Measurements from ENCODE around the gene SEMA3B.

GRCh38 chr3:50300681-50301254 lies 31.8 kb downstream of the SEMA3B start:
- TF ChIP-seq ZBTB21 (tag by site-specific recombination; IDR thresholded peaks at IDR 0.05) (no peak), ZNF274 (IDR thresholded peaks at IDR 0.05; ENCODE audit: low read length) (no peak), ZNF274 (tag by site-specific recombination; IDR thresholded peaks at IDR 0.05; ENCODE audit: borderline replicate concordance) (no peak), ZNF10 (tag by site-specific recombination; IDR thresholded peaks at IDR 0.05) (no peak), ZNF174 (tag by site-specific recombination; IDR thresholded peaks at IDR 0.05) (no peak)
- TF ChIP-seq, protein P1, sequence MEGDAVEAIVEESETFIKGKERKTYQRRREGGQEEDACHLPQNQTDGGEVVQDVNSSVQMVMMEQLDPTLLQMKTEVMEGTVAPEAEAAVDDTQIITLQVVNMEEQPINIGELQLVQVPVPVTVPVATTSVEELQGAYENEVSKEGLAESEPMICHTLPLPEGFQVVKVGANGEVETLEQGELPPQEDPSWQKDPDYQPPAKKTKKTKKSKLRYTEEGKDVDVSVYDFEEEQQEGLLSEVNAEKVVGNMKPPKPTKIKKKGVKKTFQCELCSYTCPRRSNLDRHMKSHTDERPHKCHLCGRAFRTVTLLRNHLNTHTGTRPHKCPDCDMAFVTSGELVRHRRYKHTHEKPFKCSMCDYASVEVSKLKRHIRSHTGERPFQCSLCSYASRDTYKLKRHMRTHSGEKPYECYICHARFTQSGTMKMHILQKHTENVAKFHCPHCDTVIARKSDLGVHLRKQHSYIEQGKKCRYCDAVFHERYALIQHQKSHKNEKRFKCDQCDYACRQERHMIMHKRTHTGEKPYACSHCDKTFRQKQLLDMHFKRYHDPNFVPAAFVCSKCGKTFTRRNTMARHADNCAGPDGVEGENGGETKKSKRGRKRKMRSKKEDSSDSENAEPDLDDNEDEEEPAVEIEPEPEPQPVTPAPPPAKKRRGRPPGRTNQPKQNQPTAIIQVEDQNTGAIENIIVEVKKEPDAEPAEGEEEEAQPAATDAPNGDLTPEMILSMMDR (tag by site-specific recombination; IDR thresholded peaks at IDR 0.05): no peak
